HG03066 (cell line): ENCODE results near the gene CHID1.

Experiments used
- ATAC-seq: cut with Tn5 transposase; IDR thresholded peaks from one replicate; pipeline ENCODE4 v1.9.1; 2021; ENCODE audit warnings: low read depth; ENCODE audit not compliant: unreplicated experiment

CHID1 gene

DNA sequence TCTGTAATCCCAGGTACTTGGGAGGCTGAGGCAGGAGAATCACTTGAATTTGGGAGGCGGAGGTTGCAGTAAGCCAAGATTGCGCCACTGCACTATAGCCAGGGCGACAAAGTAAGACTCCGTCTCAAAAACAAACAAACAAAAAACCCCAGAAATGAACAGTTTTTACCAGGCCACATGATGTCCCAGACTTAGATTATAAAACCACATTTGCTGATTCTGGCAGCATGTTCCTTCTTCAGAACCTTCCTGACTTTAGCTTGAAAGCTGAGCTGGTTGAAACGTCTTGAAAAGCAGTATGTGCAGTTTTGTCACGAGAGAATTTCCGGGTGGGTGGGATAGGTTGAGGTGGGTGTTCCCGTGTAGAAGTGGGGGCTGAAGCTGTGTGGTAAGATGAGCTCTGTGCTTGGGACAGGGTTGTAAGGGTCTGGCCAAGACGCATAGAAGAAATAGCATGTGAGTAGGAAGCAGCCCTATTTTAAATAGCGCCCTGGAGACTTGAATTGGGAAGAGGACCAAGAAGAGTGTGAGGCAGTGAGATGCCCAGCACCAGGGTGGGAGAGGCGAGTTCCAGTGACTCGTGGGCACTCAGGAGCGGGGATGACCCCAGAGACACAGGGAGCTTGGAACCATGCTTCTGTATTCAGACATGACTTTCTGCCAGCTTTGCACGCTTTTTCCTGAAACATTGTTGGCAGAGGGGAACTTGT, 22.7 kb upstream of the CHID1 start:
- ATAC-seq: no peak

- ATAC-seq: no peak
Measured at GRCh38 chr11:932435-932834, 21.8 kb upstream of the CHID1 start.

DNA sequence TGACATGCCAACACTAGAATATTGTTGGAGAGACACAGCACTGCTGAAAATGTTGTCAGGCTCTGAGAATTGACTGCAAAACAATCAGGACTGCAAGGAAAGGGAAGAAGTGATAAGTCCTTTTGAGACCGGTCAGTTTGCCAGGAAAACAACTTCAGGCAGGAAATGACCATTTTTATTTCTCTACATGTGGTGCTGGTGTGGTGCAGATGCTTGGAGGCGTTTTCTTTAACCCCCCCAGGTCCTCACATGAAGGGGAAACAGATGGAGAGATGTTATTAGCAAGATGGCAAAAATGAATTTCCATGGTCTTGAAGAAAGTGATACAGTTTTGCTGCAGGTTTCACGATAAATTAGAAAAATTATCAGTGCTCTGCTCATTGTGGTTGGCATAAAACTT, 20.8 kb upstream of the CHID1 start:
- no peak for ATAC-seq

DNA sequence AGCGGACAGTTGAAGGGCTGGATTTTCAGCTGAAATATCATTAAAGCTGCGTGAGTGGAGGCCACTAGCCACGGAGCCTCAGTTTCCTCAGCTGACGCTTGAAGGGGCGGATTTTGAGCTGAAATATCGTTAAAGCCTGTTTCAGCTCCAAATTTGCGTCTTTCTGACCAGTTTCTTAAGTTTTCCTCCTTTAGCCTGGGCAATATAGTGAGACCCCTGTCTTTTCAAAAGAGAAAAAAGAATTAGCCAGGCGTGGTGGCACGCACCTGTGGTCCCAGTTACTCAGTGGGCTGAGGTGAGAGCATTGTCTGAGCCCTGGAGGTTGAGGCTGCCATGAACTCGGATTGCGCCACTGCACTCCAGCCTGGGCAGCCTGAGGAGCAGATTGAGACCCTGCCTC, 18.8 kb upstream of the CHID1 start:
- ATAC-seq: no peak

DNA sequence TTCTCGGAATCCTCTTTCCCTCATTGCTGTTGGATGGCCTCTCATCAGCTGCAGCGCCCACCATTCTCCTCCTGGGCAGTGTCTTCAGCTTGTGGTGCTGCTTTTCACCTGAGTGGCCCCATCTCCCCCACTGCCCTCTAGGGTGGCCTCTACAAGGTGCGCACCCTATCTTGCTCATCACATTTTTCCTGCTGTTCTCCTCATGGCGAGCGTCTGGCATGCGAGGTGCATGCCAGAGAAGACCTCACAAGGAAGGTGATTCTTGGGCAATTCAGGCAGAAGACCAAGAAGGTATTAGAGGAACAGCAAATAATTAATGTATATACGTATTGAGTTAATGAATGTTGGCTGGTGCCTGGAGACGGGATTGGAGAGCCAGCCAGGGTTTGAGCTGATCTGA, 18.2 kb upstream of the CHID1 start:
- no peak for ATAC-seq

DNA sequence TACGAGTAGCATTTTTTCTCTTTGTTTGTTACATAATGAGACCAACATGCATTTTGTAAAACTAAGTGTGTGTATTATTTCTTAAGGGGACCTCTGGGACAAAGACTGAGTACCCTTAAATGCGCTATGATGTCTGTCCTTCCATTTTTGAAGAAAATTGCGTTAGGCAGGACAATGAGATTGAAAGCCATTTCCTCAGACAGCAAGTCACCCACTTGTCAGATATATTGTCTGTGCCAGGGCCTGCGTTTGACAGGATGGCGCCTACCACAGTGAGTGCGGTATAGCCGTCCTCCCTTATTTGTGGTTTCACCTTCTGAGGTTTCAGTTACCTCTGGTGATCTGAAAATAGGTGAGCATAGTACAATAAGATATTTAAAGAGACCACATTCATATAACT, 17.3 kb upstream of the CHID1 start:
- no peak for ATAC-seq

DNA sequence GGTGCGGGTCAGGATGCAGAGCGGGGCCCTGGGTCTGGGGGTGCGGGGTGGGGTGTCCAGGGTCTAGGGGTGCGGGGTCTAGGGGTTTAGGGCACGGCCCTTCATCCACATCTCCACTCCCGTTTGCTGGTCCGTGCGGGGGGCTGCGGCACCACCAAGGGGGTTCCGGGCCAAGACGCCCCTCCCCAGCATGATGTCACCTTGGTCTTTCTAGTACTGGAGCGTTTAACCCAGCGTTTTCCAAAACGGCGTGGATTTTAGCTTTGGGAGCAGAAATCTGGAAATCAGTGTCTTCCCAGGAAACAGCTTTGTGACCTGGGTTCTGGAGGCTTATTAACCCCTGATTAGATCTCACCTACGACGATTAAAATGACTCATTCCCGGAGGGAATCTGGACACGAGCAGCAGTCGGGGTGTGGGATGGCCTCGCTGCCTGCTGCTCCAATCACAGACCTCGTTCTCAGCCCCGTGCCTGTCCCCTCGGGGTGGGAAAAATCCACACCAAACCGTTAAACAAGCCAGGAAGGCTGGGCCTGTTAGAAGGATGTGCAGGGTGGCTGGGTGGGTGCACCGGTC, 15.8 kb upstream of the CHID1 start:
- ATAC-seq: no peak

- peak; percentile 62 for ATAC-seq
Measured at GRCh38 chr11:925496-926301, 15.1 kb upstream of the CHID1 start, which contains the start of gene AP2A2. Gene AP2A2 (plus strand): TSS chr11:925870. CDS start chr11:926022, 152 bp downstream.

- no peak for ATAC-seq
Measured at GRCh38 chr11:925158-925495, 14.5 kb upstream of the CHID1 start.

- ATAC-seq: no peak
Measured at GRCh38 chr11:924406-925157, 14.0 kb upstream of the CHID1 start.

DNA sequence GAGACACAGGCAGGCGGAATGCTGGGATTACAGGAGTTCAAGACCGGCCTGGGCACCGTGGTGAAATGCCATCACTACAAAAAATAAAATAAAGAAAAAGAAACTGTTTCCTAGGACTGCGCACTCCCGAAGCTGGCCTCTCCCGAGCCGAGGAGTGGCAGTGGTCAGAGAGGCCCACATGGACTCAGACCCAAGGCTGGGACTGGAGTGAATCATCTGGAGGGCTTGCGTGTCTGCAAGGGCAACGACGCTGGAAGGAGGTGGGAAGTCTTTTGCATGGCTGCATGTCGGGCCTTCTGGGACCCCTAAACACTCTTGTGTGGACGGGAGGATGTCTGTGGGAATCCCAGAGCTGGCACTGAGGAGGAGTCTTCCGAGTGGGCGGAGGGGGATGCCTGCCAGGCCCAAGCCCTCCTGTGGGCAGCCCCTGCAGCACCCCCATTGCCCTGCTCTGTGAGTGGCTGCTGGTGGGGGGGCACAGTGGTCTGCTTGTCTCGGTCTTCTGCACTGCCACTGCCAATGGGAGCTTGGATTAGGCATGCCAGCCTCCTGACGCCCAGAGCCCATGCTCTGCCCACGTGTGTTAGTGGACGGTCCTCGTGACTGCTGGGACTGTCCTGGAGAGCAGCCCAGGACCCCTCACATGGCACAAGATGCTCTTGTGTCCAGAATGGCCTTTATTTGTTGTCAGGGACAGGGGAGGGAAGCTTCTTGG, 13.2 kb upstream of the CHID1 start:
- no peak for ATAC-seq

GRCh38 chr11:921921-922678, 11.5 kb upstream of the CHID1 start:
- no peak for ATAC-seq

DNA sequence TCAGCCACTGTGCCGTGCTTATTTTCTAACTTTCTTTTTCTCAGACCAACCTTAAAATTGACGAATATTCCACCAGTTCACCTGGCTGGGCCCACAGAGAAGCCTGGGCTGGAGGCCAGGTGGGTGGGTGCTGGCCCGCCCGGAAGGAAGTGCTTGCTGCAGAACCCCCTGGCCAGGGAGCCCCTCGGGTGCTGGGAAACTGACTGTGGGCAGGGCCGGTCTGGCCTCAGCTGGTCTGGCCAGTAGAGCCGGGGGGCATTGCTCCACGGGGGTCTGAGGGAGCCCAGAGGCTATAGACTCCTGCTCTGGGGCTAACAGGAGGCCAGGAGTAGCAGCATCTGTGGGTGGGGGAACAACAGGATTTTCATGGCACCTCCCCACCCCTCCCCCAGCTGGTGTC, 6.8 kb upstream of the CHID1 start:
- no peak for ATAC-seq

- no peak for ATAC-seq
Measured at GRCh38 chr11:914747-915501, 4.3 kb upstream of the CHID1 start.

DNA sequence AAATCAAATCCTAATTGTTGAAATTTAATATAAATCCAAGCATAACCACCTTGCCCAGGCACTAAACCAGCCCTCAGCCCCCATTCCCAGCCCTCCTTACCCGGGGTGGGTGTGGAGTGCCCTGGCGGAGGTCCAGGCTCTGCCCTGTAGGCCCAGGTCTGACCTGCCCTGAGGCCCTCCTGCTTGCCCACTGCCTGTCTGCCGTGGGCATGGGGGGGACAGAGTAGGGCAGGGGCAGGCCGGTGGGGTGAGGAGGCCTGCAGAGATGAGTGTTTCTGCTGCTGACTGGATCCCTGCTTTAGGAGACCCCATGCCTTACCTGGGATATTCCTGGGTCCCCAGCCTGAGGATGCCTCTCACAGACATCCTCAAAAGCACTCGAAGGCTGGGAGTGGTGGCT, 3.6 kb upstream of the CHID1 start:
- no peak for ATAC-seq

GRCh38 chr11:913043-913442, 2.4 kb upstream of the CHID1 start:
- ATAC-seq: no peak

DNA sequence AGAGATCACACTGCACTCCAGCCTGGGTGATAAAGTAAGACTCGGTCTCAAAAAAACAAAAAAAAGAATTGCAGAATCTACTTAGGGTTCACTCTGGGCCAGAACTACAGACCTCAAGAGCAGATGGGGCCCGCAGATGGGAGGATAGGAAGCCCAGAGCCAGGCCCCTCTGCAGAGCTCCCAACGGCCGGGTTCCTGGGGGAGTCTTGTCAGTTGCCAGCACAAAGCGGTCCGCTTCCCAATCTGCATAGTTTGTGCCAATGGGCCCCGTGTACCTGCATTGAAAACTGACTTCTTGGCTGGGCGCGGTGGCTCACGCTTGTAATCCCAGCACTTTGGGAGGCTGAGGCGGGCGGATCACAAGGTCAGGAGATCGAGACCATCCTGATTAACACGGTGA, 1.7 kb upstream of the CHID1 start:
- no peak for ATAC-seq

- ATAC-seq: no peak
Measured at GRCh38 chr11:911890-912219, 1.2 kb upstream of the CHID1 start.
